Activated CD4-positive, alpha-beta T cell treated with anti-CD3 and anti-CD28 coated beads, Interleukin-2, amount 50 U/mL, for 16 hours (primary cell): ENCODE data around the gene NHEJ1.

ENCODE experiments used
- DNase-seq: peaks from one replicate; pipeline ENCODE4 v3.0.0-alpha.2; 2020

Gene NHEJ1

DNA sequence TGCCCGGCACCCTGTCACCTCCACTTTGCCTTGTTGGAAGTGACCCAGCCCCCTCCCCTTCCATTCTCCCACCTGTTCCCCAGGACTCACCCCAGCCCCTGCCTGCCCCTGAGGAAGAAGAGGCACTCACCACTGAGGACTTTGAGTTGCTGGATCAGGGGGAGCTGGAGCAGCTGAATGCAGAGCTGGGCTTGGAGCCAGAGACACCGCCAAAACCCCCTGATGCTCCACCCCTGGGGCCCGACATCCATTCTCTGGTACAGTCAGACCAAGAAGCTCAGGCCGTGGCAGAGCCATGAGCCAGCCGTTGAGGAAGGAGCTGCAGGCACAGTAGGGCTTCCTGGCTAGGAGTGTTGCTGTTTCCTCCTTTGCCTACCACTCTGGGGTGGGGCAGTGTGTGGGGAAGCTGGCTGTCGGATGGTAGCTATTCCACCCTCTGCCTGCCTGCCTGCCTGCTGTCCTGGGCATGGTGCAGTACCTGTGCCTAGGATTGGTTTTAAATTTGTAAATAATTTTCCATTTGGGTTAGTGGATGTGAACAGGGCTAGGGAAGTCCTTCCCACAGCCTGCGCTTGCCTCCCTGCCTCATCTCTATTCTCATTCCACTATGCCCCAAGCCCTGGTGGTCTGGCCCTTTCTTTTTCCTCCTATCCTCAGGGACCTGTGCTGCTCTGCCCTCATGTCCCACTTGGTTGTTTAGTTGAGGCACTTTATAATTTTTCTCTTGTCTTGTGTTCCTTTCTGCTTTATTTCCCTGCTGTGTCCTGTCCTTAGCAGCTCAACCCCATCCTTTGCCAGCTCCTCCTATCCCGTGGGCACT, 21.9 kb upstream of the NHEJ1 start:
- peak; percentile 19 for DNase-seq

DNA sequence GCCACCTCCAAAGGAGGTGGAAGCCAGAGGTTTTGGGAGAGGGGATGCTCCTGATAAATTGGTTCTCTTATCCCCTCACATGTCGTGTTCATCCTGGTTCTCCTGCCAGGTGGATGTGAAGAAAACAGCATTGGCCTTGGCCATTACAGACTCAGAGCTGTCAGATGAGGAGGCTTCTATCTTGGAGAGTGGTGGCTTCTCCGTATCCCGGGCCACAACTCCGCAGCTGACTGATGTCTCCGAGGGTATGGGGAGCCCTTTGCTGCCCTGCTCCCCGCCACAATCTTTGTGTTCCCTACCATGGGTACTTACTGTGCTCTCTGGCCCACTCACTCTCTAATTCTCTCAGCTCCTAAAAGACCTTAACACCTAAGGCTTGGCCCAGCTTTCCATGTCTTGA, 20.9 kb upstream of the NHEJ1 start:
- DNase-seq = no peak

DNA sequence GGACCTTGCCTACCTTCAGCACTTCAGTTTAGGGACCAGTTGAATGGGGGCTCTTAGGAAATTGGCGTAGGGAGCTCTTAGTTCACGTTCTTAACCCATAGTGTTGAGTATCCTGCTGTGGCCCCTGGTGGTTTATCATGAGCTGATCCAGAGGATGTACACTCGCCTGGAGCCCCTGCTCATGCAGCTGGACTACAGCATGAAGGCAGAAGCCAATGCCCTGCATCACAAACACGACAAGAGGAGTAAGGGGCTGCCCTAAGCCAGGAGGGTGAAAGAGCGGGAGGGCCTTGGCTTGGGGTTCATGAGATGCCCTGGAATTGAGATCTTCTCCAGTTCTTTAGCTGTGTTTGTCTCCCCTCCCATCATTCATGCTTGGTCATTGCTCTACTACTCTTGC, 20.3 kb upstream of the NHEJ1 start:
- no peak for DNase-seq

DNA sequence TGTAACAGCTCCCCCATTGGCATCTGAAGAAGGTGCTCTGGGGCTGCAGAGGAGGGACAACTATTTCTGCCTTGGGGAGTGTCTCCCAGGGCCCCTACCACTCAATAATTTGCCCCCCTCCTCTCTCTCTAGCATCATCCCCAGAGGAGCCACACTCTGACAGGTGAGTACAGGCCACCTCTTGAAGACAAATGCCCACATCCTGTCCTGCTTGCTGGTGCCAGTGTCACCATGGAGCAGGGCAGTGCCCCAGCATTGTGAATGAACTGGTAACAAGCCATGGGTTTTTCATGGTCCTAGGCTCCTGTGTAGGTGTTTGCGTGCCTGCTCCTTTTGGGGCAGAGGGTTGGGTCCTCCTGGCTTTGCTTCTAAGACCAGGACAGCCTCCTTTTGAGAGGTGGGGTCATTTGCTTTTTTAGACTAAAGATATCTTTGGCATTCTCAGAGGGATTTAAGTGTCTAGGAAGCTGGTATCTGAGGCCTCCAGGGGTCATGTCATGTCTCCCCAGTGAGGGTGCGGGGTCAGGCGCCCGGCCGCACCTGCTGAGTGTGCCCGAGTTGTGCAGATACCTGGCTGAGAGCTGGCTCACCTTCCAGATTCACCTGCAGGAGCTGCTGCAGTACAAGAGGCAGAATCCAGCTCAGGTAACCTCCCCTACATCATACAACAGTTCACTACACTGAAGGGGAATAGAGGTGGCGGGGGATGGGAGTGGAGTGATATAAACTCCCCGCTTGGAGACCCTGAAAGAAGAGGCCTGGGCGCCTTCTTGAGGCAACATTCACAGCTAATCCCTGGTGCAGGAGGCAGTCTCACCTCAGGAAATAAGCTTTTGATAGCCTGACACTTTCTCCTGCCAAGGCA, 19.2 kb upstream of the NHEJ1 start:
- DNase-seq = no peak

DNA sequence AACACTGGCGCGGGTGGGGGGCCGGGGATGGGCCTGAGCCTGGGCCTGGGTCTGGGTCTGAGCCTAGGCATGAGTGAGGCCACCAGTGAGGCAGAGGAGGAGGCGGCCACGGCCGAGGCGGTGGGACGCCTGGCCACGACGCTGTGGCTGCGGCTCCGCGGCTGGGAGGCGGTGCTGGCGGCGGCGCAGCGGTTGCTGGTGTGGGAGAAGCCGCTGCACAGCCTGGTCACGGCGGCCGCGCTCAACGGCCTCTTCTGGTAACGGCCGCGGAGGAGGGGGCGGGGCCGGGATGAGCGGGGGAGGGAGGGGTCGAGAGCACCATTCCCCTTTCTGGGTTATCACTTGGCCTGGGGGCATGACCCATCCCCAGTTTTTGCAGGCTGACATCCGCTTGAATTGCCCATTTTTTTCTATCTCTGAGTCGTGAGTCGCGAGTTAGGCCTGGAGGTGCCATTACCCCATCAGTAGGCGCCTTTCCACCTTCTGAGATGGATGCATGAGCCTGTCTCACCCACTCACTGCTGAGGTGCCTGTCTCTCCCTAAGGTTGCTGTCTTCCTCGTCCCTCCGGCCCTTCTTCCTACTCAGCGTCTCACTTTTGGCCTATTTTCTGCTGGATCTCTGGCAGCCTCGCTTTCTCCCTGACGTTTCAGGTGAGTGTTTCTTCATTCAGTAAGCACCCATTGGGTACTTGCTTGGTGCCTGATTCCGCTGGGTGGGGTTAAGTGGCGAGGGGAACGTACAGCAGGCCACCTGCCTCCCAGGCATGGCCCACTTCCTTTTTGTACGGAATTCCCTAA, 18.0 kb upstream of the NHEJ1 start:
- peak; percentile 44 for DNase-seq

DNA sequence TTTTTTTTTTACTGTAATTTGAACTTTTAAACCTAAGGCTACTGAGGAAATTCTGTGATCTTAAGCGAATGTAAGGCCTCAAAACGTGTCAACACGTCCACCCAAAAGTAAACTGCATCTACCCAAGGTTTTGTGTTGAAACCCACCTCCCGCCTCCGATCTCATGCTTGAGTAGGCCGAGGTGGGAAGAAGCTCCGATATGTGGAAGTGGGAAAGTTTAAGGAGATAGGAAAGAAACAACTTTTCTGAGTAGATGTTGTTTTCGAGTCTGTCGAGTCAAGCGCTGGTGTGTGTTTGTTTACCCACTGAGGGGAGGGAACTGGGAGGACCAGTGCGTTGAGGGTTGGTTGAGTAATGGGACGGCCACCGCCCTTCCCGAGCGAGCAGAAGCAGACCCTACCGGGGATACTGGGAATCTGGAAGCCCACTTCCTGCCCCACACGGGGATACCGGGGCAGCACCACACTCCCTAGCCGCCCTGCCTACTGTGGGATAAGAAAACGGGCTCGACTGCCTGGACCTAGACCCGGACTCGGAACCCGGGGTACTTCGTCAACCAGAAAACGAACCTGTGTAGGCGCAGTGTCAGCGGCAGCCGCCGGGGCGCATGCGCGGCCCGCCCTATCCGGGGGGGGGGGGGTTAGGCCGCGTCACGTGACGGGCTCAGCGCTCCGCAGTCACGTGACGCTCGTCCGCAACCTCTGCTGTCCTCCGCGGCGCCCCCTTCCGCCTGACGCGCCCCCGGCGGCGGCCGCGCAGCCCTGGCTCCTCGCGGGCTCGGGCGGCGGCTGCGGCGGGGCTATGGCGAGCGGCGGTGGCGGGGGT, 17.1 kb upstream of the NHEJ1 start, which contains the start of gene RETREG2:
Gene RETREG2 (plus strand): TSS at position 724 of the 825 bp plus-strand sequence. CDS start 78 bp downstream, at position 802.
- DNase-seq = peak; percentile 81

DNA sequence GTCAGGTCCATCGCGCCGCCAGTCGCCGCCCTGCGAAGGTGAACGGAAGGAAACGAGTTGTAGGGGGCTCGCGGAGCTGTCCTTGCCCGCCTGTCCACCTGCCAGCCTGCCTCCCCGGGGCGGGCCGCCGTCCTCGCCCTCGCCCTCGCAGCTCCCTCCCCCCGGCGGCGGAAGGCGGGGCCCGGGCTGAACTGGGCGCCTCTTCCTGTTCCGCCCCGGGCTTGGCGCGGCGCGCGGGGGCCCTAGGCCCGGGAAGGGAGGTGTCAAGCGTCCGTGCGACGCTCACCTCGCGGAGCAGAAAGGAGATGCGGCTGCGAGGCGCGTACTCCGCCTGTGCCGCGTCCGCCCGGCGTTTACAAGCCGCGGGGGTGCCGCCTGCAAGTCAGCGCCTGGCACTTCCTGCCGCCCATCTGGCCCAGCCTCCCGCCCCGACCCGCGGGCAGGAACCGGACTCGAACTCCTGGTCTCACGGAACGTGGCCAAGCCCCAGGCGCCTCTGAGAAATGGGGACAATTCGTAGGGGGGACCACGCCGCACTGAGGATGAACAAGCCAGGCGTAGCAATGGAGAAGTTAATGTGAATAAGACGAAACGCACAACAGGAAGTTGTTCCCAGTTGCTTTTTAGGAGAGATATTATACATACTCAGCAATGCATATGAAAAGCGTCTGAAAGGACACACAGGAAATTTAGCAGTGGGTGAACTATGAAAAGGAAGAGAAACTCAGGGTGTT, 16.4 kb upstream of the NHEJ1 start, which contains the start of gene CNPPD1:
Gene CNPPD1 (minus strand): TSS at position 108 of the 734 bp plus-strand sequence. CDS start 97 bp downstream, at position 11.
- DNase-seq = peak; percentile 89

DNA sequence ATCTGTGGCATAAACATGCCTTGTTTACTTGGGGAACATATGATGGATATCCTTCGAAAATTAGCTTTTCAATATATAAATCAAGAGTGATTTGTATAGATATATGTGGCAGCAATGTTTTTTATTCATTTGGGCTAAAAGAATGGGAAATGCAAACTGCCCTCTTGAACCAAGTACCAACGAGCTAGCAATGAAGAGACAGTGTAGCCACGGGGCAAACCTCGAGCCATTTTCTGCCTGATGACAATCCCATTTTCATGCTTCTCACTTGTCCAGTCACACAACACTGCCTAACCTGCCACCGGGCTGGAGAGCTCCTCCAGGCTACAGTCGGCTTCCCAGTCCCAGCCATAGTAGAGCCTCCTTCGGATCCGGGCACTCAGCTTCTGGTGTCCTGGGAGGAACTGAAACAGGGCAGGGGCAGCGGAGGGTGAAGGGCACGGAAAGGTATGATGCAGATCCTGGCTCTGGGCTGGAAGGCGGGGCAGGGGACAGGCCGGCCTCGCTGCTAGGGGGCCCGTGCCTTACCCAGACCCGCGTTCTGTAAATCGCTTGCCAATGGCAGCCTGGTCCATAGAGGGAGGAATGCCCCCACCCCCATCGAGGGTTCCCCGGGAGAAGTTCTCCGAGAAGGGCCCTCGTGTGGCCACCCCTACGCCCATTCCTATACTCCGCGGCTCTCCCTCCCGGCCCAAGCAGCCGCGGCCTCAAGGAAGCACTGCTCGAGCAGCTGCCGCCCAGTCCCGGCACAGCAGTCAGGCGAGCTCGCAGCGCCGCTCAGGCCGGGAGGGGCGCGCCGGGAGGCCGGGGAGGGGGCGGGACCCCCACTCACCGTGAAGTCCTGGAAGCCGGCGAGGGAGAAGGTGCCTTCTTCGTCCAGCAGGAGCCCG, 15.6 kb upstream of the NHEJ1 start:
- DNase-seq = peak; percentile 19

DNA sequence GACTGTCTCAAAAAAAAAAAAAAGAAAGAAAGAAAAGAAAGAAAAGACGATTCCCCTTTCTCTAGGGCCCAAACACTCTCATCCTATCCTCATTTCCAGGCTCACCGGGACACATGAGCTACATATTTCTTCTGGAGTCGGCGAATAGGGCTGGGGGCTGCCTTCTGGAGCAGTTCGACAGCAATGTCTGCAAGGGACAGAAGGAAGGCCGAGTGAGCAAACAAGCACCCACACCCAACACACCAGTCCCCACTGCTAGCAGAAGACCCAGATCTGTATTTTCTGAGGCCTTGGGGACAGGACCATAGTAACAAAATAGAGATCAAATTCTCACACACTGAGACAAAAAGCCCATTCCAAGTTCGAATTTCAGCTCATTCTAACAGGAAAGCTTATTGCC, 14.9 kb upstream of the NHEJ1 start:
- DNase-seq = no peak

DNA sequence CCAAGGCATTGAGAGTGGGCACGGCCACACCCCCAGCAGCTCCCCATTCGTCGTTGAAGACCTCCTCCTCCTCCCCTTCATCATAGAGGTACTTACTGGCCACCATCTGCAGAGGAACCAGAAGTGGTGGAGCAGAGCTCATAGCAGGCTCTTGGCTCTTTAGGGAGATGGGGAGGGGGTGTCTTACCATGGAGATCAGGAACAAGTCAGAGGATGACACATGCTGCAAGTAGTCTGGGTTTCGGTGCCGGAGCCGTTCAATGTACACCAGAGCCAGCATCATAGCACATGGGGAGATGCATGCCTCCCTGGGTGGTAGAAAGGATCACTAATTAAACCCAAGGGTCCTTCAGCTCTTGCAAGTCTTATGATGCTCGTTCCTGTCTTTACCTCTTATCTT, 14.2 kb upstream of the NHEJ1 start:
- DNase-seq = no peak

DNA sequence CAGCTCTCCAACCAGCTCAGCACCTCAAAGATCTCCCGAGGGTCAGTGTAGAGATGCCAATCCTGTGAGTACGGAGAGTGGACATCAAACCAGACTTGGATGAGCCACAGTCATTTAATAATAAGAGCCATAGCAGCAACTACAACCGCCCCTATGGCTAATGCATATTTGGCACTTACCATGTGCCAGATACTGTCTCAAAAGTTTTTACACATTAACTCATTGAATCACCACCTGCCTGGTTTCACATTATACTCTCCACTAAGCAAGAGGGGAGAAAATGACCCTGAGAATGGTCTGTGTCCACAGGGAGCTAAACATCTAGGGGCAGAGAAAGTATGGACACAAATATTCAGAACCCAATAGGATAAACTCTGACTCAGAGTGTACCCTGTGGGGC, 13.5 kb upstream of the NHEJ1 start:
- no peak for DNase-seq

DNA sequence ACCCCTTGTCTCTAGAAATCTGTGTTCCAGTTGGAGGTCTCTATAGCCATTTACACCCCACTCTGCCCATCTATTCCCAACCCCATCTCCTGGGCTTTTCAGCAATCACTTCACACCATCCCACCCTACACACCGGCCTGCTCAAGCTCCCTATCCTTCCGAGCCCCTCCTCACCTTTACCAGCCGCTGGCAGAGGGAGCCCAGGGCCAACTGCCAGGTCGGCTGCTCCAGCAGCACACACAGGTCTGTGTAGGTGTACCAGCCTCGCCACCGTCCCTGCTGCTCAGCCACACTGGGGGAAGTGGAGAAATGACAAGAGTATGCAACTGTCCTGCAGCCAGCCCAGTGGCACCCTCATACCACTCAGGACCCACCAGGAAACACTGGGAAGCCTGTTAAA, 12.6 kb upstream of the NHEJ1 start:
- no peak for DNase-seq

DNA sequence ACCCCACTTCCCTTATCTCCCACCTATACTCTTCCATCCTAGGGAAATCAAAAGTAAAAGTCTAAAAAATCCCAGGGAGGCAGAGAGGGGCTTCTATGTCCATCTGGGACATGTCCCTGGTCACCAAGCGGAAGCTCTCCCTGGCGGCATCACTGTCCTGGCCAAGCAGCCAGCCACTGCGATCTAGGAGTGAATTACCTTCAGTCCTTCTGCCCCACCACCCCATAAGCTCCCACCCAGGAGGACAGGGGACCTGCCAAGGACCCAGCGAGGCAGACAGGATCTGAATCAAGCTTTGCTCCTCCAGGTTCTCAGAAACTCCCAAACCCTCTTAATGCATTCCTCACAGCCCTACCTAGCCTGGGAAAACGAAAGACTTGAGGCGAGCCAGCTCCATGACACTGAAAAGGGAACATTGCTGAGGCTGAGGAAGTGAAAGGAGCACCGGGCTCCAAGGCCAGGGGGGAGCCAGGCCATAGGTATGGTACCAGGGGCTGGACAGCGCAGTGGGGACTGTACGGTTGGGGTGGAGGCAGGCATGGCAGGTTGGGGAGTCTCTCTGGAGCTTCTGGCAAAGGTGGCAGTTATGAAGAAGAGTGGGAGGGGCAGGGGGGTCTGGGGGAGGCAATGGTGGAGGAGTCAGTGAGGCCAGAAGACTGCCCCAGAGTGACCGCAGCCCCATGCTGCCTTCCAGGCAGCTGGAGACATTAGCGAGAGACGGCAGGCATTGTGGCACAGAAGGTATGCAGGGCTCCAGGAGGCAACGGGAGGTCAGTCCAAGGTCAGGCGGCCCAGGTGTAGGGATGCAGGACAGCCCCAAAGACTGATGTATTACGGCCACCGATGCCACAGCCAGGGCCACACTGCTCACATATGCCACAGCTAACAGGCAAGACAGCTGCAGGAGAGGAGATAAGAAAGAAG, 11.9 kb upstream of the NHEJ1 start:
- no peak for DNase-seq

DNA sequence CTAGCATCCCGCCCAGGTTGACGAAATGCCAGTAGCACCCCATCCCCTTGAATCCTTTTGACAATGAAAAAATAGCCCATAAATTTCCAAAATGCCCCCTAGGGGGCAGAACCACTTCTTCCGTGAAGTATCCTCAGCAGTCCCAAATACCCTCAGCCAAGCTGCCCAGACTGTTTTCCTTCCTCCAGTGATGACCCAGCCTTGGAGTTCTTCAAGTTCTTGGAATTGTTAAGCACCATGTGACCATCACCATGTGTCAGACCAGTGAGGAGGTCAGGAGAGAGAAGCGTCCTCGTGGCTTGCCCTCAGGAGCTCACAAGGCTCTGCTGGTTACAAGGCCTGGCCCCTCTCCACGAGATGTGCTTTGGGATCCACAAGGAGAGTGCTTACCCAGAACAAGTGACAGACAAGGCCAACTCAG, 10.6 kb upstream of the NHEJ1 start:
- DNase-seq = peak; percentile 43

DNA sequence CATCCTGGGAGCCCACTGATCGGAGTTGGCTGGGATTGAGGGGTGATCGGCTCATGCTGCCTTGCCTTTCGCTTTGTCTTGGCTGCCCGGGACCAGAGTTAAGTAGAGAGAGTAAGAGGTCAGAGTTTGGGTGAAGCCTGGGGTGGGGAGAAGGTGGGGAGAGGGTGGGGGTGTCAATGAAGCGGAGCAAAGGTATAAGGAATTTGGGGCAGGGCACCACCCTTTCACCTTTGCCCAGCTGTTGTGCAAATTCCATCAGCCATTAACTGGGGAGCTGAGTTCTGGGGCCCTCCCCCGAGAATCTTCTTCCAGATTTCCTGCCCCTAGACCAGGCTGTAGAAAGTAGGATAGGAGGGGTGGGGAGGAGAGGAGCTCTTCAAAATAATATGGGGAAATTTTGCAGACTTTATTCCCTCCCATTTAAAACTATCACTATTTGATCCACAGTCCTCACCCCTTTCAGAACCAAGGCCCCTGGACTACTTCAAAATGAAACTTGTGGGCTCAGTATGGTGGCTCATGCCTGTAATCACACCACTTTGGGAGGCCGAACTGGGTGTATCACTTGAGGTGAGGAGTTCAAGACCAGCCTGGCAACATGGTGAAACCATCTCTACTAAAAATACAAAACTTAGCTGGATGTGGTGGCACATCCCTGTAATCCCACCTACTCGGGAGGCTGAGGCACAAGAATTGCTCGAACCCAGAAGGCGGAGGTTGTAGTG, 9.5 kb upstream of the NHEJ1 start, which contains the start of gene SLC23A3:
Gene SLC23A3 (minus strand): TSS at position 100 of the 725 bp plus-strand sequence. CDS start 45 bp downstream, at position 55.
- DNase-seq = peak; percentile 37

DNA sequence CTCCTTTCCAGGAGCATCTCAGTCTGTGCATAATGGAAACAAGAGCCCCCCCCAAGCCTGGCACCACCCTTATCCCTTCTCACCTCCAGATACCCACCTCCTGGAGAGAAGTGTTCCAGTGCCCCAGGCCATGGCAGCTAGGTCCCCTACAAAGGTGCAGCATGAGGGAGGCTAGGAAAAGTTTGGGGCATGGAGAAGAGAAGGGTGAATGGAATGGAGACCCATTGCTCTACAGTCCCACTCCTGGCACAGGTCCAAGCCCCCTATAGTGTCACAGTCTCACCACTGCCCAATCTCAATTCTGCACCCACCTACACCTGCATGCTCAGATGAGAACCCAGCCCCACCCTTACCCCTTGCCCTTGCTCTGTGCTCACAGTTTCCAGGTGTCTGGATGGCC, 8.3 kb upstream of the NHEJ1 start:
- no peak for DNase-seq

DNA sequence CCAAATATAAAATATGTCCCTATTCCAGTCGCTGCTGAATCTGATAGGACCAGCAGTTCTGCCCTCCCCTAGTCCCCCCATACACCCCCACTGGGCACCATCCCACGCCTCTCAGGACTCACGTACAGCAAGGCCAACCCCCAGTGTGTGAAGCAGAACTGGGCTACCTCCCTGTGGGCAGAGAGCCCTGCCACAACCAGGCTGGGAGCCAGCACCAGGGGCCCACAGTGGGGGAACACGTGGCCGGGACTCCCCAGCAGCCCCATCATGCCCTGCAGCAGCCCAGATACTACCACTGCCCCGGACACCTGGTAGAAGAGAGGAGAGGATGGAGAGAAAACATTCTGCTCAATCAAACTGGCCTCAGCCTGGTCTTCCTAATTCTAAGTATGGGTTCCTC, 7.9 kb upstream of the NHEJ1 start:
- no peak for DNase-seq

DNA sequence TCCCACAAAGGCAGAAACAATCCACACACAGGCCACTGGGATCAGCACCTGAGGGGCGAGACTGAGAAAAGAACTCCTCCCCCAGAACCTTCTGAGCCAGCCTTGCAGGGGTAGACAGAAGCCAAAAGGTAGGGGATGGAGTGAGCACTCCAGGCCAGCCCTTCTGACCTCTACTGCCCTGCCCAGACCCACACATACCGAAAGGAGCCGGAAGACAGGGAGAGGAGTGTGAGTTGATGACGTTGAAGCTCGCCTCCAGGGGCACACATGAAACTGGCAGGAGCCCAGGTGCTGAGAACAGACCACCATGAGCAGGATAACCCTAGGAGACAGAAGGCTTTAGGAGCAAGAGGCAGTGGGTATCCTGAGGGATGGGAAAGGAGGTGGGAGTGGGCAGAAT, 7.4 kb upstream of the NHEJ1 start:
- DNase-seq = no peak
